GM21737 (cell line): ENCODE results near the gene PDHX.
A peak's percentile ranks its signal among the peaks of the same experiment; 100 is the strongest.
"Not testable (repeated sequence)": the region's sequence is repeated elsewhere in the genome, so short reads cannot be mapped to it uniquely, and the experiment has no call there.

Source experiments
- ATAC-seq: cut with Tn5 transposase; IDR thresholded peaks from one replicate; pipeline ENCODE4 v1.9.1; 2021; ENCODE audit warnings: mild to moderate bottlenecking, moderate library complexity; ENCODE audit not compliant: unreplicated experiment

The PDHX gene

DNA sequence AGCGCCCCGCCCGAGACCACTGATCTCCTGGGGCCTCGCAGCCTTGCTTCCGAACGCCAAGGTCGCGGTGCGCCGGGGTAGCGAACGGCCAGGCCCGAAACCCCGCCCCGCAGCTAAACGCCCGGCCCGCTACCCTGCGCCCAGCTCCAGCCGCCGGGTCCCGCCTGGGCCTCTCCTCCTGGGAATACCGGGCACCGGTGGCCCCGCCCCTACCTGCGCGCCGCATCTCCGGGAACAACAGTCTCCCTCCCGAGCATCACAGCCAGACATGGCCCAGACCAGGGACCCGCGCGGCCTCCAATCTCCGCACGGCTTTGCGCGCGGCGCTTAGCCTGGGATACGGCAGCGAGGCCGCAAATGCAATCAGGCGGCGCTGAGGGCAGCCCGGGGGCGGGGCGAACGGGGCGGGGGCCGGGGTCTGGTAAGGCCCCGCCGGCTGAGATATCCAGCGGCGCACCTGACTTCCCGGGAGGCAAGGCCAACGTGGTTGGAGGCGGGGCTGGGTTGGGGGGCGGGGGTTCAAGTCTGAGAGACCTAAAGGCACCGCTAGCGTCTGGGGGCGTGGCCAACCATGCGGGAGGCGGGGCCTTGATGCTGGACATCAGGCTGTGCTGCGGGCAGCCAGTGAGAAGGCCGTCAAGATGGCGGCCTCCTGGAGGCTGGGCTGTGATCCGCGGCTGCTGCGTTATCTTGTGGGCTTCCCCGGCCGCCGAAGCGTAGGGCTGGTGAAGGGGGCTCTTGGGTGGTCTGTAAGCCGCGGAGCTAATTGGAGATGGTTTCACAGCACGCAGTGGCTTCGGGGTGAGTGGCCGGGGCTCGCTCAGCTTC, at the start of gene PDHX, which contains the start of gene APIP:
Gene PDHX (plus strand): TSS at position 604 of the 828 bp plus-strand sequence. CDS start 38 bp downstream, at position 642.
Gene APIP (minus strand): TSS at position 365 of the 828 bp plus-strand sequence. CDS start 95 bp downstream, at position 270.
- ATAC-seq: peak; percentile 94

DNA sequence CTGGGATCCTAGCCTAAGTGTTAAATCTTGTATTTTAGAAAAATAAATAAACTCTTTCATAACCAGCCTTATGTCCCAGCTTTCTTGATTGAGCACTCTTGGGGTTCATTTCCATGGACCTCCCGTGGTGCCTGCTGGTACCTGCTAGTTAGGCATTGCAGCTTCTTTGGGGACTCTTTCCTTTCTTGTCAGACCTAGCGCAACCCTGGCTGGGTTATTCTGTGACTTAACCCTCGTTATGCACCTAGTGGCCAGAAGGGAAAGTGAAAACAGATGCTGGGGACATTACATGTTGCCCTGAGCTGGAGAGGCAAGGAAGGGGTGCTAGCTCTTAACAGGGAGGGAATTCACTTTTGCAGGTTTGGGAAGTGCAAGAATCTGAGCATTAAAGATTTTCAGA, 47.0 kb upstream of the PDHX start:
- no peak for ATAC-seq

DNA sequence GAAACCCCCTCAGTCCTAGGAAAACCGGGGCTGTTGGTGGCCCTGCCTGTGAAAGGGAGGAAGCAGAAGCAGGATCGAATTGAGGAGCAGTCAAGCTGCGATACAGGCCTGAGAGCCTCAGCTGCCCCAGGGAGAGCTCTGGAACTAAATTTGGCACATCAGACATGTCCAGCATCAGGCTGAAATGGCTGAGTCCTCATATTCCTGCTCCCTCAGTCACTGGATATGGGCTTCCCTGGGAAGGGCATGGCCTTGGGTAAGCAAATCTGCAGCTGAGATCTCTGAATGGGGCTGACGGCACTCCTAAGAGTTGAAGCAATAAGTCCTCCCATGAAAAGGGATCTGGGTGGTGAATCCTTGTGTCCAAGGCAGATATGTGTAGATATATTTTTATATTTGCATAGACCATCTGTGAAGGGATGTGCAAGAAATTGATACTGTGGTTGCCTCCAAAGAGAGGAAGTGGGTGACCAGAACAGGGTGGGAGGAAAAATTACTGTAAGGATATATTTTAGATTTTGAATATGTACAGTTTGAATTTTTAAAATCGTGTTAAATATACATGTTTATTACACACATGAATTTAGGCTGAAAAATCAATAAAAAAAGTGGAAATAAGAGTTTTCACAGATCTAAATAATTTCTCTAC, 45.7 kb upstream of the PDHX start:
- no peak for ATAC-seq

DNA sequence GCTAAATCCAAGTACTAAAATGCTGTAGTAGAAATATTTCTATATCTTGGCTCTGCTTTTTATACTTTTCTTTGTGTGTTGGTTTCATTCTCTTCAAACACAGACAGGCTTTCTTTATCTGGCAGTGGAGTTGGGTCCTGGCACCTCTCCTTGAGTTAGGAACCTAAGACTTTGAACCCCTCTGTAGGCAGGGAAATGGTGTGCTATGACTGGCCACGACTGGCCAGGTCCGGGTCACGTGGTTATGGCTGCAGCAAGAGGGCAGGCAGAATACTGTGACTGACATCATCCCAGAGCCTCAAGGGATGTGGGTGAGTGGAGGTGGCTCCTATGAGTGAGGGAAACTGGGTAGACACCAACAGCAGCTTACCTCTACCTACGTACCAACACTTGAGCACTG, 42.2 kb upstream of the PDHX start:
- ATAC-seq: no peak

DNA sequence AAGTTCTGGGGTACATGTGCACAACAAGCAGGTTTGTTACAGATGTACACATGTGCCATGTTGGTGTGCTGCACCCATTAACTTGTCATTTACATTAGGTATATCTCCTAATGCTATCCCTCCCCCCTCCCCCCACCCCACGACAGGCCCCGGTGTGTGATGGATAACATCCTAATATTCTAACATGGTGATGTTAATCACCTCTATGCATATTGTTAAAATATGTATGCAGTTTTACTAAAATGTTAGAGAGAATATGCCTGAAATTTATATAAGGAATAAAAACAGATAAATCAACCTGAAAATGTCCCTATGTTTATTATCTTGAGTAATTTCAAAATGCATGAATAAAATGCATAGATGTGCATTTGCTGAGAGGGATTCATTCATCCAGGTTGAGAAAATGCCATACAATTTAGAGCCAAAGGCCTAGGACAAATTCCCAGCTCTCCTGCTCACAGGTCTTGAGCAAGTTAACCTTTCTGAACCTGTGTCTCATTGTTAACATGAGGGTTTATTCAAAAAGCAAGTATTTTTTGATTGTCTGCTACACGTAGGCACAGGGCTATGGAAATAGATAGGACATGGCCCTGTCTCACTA, 38.9 kb upstream of the PDHX start:
- ATAC-seq: no peak

DNA sequence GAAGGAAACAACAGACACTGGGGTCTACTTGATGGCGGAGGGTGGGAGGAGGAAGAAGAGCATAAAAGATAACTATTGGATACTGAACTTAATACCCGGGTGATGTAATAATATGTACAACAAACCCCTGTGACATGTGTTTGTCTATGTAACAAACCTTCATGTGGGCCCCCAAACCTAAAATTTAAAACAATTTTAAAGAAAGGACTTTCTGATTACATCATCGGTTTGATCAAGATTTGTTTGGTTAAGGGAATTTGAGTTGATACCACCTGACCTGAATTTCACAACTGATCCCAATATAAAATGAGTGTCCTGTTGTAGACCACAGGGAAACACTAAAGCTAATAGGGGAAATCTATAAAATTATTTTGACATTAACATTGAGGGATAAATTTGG, 34.5 kb upstream of the PDHX start:
- no peak for ATAC-seq

DNA sequence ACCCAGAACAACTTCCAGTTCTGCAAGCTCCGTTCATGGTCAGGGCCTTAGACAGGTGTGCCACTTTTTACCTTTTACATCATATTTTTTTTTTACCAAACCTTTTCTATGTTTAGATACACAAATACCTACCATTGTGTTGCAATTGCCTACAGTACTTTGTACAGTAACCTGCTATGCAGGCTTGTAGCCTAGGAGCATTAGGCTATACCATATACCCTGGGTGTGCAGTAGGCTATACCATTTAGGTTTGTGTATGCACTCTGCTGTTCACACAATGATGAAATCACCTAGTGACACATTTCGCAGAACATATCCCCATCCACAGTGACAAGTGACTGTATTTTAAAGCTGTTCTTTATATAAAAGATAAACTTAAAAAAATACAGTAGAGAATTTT, 29.8 kb upstream of the PDHX start:
- no peak for ATAC-seq

DNA sequence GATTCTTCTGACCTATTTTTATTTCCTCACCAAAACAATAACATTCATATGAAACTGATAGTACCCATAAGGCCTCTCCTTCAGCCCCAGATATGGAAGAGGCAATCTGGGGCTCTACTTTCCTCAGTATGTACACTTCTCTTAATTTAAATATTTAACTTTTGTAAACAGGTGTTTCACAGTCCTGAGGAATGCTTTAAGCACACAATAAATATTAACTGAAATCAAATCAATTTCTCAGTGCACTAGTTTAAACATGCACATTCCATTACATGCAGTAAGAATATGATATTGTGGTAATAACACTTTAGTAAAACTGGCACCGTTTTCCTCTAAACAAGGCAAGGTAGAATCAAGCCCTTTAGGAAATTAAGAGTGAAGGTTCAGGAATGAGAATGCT, 29.2 kb upstream of the PDHX start:
- no peak for ATAC-seq

DNA sequence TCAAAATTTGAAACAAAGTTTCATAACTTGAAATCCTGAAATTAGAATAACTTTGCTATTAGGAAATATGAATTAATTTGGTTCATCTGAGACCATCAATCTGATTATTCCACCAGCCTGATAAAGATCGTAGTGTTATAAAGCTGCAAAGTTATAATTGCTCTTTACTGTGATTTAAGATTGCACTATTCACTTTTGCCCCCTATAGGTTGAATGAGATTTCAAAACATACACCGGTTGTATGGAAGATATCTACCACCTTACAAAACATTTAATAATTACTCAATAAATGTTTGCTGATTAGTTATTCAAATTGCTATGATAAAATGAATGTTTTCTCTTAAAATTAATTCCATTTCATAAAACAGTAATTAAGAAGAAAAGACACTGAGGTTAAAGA, 26.3 kb upstream of the PDHX start:
- no peak for ATAC-seq

DNA sequence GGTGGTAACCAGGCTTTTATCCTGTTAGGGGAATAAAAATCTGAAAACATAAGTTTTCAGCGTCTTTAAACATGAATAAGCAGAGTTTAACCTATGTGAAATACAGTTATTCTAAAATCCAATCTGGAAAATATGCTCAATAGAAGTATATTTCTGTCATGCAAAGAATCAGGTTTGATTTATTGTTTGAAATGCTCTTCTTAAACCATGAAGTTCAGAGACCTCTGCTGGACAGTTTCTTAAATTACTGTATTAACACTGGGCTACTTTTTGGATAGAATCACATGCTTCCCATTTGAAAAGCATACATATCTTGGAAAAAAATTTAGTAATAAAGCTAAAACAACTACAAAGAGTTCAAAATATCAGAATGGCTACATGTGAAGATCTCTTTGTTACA, 25.6 kb upstream of the PDHX start:
- no peak for ATAC-seq

DNA sequence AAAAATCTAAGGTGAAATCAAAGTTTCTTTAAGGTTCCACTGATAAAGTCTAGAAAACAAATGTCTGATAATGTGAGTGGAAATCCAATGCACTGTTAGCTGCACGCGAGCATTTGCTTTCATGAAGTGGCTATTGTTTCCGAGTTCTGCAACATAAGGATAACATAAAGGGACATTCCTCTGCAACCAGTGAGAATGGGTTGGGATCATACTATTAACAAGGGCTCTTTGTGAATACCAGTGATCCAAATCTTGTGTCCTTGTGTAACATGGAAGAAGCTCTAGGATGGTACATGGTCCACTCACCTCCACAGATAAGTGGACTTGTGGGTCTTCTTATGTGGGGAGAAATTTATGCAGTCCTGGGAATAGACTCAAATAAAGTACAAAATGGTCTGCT, 24.8 kb upstream of the PDHX start:
- ATAC-seq: no peak

DNA sequence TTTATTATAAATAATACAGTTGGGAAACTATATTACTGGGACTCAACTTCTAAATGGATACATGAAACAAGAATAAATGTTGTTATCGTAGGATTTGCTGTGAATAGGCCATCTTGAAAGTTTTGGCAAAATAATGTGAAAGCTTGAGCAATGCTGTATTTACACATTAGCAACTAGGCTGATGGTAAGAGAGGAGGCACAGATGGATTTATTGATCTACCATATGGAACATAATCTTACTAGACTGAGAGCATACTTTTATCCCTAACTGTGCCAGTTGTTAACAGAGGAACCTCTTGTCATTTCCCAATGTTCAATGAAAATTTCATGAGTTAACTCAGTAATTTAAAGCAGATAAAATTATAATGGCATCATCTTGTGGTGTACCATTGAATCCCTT, 23.0 kb upstream of the PDHX start:
- no peak for ATAC-seq

DNA sequence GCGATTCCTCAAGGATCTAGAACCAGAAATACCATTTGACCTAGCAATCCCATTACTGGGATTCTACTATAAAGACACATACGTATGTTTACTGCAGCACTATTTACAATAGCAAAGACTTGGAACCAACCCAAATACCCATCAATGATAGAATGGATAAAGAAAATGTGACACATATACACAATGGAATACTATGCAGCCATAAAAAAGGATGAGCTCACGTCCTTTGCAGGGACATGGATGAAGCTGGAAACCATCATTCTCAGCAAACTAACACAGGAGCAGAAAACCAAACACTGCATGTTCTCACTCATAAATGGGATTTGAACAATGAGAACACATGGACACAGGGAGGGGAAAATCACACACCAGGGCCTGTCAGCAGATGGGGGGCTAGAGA, 20.2 kb upstream of the PDHX start:
- not testable (repeated sequence) for ATAC-seq

DNA sequence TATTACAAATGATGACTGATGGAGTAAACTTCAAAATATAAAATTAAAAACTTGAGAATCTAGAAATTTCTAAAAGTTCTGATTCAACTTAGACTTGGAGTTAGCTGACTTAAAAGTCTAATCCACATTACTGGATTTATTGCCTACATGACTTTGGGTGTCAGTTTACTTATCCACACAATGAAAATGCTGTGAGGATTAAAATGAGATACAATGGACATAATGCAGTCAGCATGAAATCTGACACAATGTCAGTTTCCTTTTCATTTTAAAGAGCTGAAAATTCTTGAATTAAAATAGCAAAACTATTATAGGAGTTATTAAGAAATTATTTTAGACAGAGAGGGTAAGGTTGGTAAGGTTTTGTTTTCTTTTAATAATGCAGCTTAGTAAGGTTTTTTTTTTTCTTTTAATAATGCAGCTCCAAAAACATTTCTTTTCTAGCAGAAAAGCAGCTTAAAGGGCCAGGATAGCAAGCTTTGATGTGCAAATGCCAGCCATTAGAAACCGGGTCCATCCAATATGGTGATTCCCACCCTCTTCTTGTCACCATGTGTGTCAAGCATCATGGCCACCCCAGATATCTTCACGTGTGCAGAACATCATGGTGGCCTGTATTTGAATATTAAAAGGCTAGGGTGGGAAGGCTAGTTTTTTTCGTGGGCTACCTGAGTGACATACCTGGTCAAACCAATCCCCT, 19.1 kb upstream of the PDHX start:
- ATAC-seq: no peak

DNA sequence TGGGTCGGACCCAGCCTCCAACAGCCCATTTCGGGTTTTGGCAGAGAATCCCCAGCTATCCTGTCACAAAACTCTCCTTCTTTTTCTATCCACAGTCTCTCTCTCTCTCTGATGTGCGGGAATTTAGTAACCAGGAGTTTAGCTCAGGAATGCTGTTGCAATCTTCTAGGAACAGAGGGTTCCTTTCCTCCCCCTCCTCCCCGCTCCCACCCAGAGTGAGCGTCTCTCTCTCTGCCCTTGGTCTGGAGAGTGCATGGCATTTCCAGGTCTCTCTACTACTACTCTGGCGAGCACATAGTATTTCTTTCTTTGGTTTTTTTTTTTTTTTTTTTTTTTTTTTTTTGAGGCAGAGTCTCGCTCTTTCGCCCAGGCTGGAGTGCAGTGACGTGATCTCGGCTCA, 17.9 kb upstream of the PDHX start:
- ATAC-seq: no peak

DNA sequence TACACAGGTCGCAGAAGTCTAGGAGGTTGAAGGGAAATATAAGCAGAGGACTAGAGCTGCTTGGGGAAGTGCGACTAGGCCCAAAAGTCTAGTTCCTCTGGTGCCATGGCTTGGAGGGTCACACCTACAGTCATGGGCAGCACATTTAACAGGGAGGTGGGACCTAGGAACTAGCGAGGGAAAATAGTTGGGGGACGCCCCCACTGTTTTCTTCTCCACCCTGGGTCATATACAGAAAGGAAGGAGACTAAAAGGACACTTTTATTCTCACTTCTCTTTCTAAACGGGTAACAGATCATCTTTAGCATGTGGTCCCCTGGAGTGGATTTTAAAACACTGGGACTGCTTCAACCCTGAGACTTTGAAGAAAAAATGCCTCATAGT, 16.8 kb upstream of the PDHX start:
- ATAC-seq: no peak

DNA sequence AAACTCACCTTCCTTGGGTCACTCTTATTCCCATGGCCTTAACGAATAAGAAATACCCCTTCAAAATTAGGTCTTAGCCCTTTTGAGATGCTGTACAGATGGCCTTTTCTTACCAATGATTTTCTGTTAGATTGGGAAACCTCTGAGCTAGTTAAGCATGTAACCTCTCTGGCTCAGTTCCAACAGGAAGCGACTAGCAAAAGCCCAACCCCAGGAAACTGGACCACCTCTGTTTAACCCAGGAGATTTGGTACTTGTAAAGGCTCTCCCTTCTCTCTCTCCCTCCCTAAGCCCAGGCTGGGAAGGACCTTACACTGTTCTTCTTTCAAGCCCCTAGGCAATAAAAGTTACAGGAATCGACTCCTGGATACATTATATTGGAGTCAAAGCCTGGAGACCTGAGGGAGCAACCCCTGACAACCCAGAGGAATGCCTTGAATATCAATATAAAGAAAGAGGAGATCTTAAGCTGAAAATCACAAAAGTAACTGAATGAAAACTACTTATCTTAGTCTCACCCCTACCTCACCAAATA, 11.9 kb upstream of the PDHX start:
- no peak for ATAC-seq

DNA sequence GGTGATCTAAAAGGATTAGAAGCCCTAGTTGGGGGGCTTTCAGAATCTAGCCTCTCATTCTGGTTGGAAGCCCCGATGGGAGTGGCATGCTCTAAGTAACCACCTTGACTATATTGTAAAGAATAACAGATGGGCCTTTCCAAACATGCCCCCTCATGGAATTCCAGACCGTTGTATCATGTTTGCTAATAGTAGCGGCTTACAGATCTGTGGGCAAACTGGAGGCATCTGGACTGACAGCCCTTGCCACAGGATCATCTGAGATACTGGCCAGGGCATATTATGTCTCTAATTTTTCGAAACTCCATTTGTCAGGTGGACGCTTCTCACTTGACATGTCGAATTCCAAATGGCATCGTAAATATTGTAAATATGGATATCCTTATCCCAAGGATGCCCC, 10.8 kb upstream of the PDHX start:
- ATAC-seq: no peak

DNA sequence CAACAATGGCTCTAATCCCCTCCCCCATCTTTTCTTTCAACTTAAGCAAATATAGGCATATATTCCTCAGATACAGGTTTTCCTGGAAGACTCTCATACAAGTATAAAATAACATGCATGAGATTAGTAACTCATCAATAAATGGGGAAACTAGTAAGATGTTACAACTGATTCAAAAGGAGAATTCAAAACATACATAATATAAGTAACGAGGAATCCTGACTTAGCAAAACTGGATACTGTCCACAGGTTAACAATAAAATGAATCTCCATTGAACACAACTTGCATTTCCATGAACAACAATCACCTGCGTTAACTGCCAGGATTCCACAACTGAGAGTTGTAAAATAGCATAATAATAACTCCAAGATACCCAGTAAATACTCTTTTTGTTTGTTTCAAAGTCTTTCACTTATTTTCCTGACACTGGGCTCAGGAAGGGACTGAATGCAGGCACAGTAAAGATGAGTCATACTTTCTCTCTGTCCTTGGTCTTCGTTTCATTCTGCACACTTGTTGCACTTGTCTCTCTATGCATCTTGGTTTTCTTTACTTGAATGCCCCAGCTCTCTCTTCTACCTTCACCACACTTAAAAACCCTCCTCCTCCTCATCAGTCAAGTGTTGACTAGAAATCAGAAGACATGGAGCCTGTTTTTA, 8.4 kb upstream of the PDHX start:
- ATAC-seq: no peak

DNA sequence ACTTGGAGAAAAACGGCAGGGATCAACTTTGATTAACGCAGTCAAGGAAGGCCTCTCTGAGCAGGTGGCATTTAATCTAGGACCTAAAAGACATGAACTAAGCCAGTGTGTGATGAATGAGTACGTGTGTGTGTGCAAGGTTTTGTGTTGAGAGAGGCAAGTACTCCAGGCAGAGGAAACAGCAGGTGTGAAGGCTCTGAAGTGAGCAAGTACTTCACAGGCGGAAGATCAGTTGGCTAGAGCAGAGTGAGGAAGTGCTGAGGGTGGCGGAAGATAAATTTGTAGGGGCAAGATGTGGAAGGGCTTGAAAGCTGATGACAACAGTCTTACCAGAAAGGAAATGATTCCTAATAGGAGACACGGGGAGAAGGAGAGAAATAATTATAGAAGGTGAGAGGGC, 7.0 kb upstream of the PDHX start:
- no peak for ATAC-seq

DNA sequence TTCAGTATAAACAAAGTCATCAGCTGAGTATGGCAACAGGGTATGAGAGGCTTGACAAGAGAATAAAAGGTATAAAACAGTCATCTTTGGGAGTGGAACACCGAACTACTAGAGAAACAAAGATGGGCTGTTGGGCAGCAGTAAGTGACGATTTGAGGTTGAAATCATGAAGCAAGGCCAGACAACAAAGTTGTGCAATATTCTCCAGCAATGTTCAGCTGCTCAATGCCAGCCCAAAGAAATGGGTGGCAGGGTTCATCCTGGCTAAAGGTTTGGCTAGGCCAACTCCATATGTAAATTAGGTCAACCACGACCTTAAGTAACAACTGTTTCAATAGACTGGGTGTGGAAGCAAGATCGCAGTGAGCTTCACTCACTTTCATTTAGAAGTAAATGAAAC, 6.5 kb upstream of the PDHX start:
- no peak for ATAC-seq
